GM12878 (cell line): ENCODE results near the gene PELI1. TPM values are rescaled to one million over a fixed set of nuclear protein-coding genes. Genes with fewer than 3 reads are reported as not detected.

Experiments
- ATAC-seq: fragments of 200-7000 bp; cut with Tn5 transposase; 3 replicates; pipeline ENCODE4 v1.9.1; 2020; ENCODE audit warnings: mild to moderate bottlenecking, moderate library complexity
- BruUV-seq: library from RNA; stranded (reverse); fragments of 400-500 nt; replicated peaks from 2 replicates; lab custom pipeline; 2021; lab: Mats Ljungman, UMichigan
- CTCF ChIA-PET: fragments of 300-600 bp; sonication (Branson Sonifier 250); formaldehyde crosslinking; extraction: SDS; loops from one replicate; lab custom pipeline; 2021; ENCODE audit warnings: inconsistent platforms; lab: Yijun Ruan, JAX
- POLR2A ChIA-PET: fragments of 350-600 bp; formaldehyde crosslinking; extraction: SDS; loops from one replicate; lab custom pipeline; 2021; ENCODE audit warnings: inconsistent platforms; lab: Charles Lee
- RAD21 ChIA-PET: fragments of 300-600 bp; sonication (Branson Sonifier 250); formaldehyde crosslinking; loops from one replicate; lab custom pipeline; 2023; ENCODE audit warnings: antibody characterized with exemption; ENCODE audit not compliant: unreplicated experiment; lab: Charles Lee
- SMC1A ChIA-PET: fragments of 300-600 bp; sonication (Branson Sonifier 250); formaldehyde crosslinking; loops from one replicate; lab custom pipeline; 2023; ENCODE audit not compliant: unreplicated experiment, uncharacterized antibody; lab: Charles Lee
- DNase-seq: peaks from one replicate; pipeline ENCODE4 v3.0.0-alpha.2; 2011; ENCODE audit warnings: low read depth, low spot score
- FAIRE-seq: peaks from 3 replicates; lab custom pipeline; 2011; peaks lifted over from hg19 to GRCh38; lab: Jason Lieb, UNC
- H2AFZ ChIP-seq: 2 replicates; pipeline ENCODE4 v1.6.0; 2011; ENCODE audit warnings: low read depth, low read length, control low read depth; ENCODE audit not compliant: control insufficient read depth
- H3K27ac ChIP-seq: 2 replicates; pipeline ENCODE4 v1.5.1; 2011; ENCODE audit warnings: control low read depth; ENCODE audit not compliant: control insufficient read depth, insufficient read depth
- H3K27me3 ChIP-seq, 2 experiments: replicated peaks in 1 of 2; 2 replicates each; pipeline versions ENCODE4 v1.6.0 to v1.6.1; 2011; ENCODE audit warnings: low read length in 1 of 2; ENCODE audit not compliant: control insufficient read depth in 2 of 2, insufficient read depth in 2 of 2
- H3K36me3 ChIP-seq, 2 experiments: 2 replicates each; pipeline ENCODE4 v1.5.1; 2011; ENCODE audit warnings: low read length in 1 of 2; ENCODE audit not compliant: control insufficient read depth in 2 of 2, insufficient read depth in 2 of 2
- H3K4me1 ChIP-seq: 2 replicates; pipeline ENCODE4 v1.6.1; 2011; ENCODE audit warnings: mild to moderate bottlenecking, low read length, moderate library complexity, mixed read lengths; ENCODE audit not compliant: control insufficient read depth, insufficient read depth
- H3K4me2 ChIP-seq: 2 replicates; pipeline ENCODE4 v1.6.0; 2011; ENCODE audit warnings: control low read depth; ENCODE audit not compliant: control insufficient read depth, insufficient read depth
- H3K4me3 ChIP-seq: fragments of 200-600 bp; sonication (generic); 2 replicates; pipeline ENCODE4 v1.5.1; 2016
- H3K79me2 ChIP-seq: 2 replicates; pipeline ENCODE4 v1.6.0; 2011; ENCODE audit warnings: low read length; ENCODE audit not compliant: control insufficient read depth, insufficient read depth
- H3K9ac ChIP-seq: 2 replicates; pipeline ENCODE4 v1.8.0; 2011; ENCODE audit warnings: low read length, control low read depth, mixed read lengths; ENCODE audit not compliant: control insufficient read depth, insufficient read depth
- H3K9me3 ChIP-seq: replicated peaks from 3 replicates; pipeline ENCODE4 v1.5.1; 2011; ENCODE audit warnings: mild to moderate bottlenecking, low read length; ENCODE audit not compliant: control insufficient read depth, insufficient read depth
- H4K20me1 ChIP-seq: 2 replicates; pipeline ENCODE4 v1.6.0; 2011; ENCODE audit not compliant: control insufficient read depth, insufficient read depth
- ATF3 ChIP-seq: IDR thresholded peaks from 2 replicates; pipeline ENCODE4 v1.6.1; 2011; ENCODE audit warnings: low read depth, mild to moderate bottlenecking, low read length, moderate library complexity, borderline replicate concordance; ENCODE audit errors: extremely low read depth
- IKZF2 ChIP-seq, 2 experiments: fragments of 450-650 bp; IDR thresholded peaks; 2 replicates each; pipeline ENCODE4 v1.6.1; 2017; ENCODE audit warnings: mild to moderate bottlenecking in 2 of 2, moderate library complexity in 2 of 2
- NFIC ChIP-seq: IDR thresholded peaks from 2 replicates; pipeline ENCODE4 v1.6.1; 2012; ENCODE audit warnings: low read depth, mild to moderate bottlenecking, inconsistent platforms, low read length, moderate library complexity
- NFXL1 ChIP-seq: fragments of 450-650 bp; IDR thresholded peaks from 2 replicates; pipeline ENCODE4 v1.6.1; 2017; ENCODE audit warnings: antibody characterized with exemption, mild to moderate bottlenecking, borderline replicate concordance
- NR2C2 ChIP-seq: IDR thresholded peaks from 2 replicates; pipeline ENCODE4 v1.6.1; 2011; ENCODE audit warnings: borderline replicate concordance, low read depth; ENCODE audit not compliant: control insufficient read depth, insufficient read length
- PAX8 ChIP-seq: fragments of 450-650 bp; IDR thresholded peaks from 2 replicates; pipeline ENCODE4 v1.6.1; 2017; ENCODE audit warnings: mild to moderate bottlenecking, moderate library complexity
- RAD51 ChIP-seq: fragments of 450-650 bp; IDR thresholded peaks from 2 replicates; pipeline ENCODE4 v1.6.1; 2016; ENCODE audit warnings: moderate library complexity, mild to moderate bottlenecking, inconsistent platforms
- RB1 ChIP-seq: fragments of 450-650 bp; formaldehyde crosslinking; IDR thresholded peaks from 2 replicates; pipeline ENCODE4 v1.6.1; 2017; ENCODE audit warnings: mild to moderate bottlenecking, borderline replicate concordance
- RELA ChIP-seq: fragments of 450-650 bp; IDR thresholded peaks from 2 replicates; pipeline ENCODE4 v1.8.0; 2014; ENCODE audit warnings: borderline replicate concordance; ENCODE audit not compliant: partially characterized antibody
- SREBF2 ChIP-seq: IDR thresholded peaks from 2 replicates; pipeline ENCODE4 v1.6.1; 2012; ENCODE audit warnings: mild to moderate bottlenecking, low read length
- SUZ12 ChIP-seq: fragments of 200-600 bp; sonication (generic); IDR thresholded peaks from one replicate; pipeline ENCODE4 v1.6.1; 2018; ENCODE audit warnings: antibody characterized with exemption, mild to moderate bottlenecking; ENCODE audit not compliant: unreplicated experiment
- ZBED1 ChIP-seq: IDR thresholded peaks from 2 replicates; pipeline ENCODE4 v1.6.1; 2016; ENCODE audit warnings: borderline replicate concordance
- WGBS: methylation state at CpG from one replicate; pipeline ENCODE4 v1.1.6; 2016; ENCODE audit warnings: low lambda C conversion rate; ENCODE audit not compliant: insufficient replicate concordance, insufficient coverage; ENCODE audit errors: missing lambda C conversion rate; 5-methylcytosine and 5-hydroxymethylcytosine counted together
- in situ Hi-C: fragments of 300-500 bp; cut with MboI; formaldehyde crosslinking; loops from 9 replicates; pipeline ENCODE4 v1.14.3; 2018; ENCODE audit warnings: mixed read lengths
- intact Hi-C: fragments of 100-400 bp; cut with micrococcal nuclease; formaldehyde crosslinking; loops from one replicate; pipeline ENCODE4 v1.14.2; 2022; ENCODE audit not compliant: unreplicated experiment
- polyA plus RNA-seq, 11 experiments: library from polyadenylated mRNA; depleted of rRNA in 4 of 11; unstranded in 6 of 11; stranded (reverse) in 5 of 11; fragments of >200 nt; fragmentation: Nextera tagmentation in 4 of 11; fragmentation: Illumina TruSeq in 1 of 11; extraction: Ambion mirVana in 4 of 11; extraction: Trizol in 1 of 11; gene quantifications; 1 replicate in 1 of 11; 2 replicates in 10 of 11; pipeline versions ENCODE4 v1.2.1 to v1.2.3, GENCODE V29; 2011 to 2016; ENCODE audit warnings: inconsistent platforms in 2 of 11, missing spikeins in 2 of 11, low read depth in 1 of 11
- total RNA-seq, 4 experiments: library from RNA; depleted of rRNA in 3 of 4; stranded (reverse); fragments of >200 nt in 3 of 4; fragmentation: Illumina TruSeq in 1 of 4; extraction: Trizol in 1 of 4; gene quantifications; 2 replicates each; pipeline versions ENCODE4 v1.2.1 to v1.2.3, GENCODE V29; 2013 to 2021
- TF ChIP-seq, protein P1 (sequence below): IDR thresholded peaks from 2 replicates; pipeline ENCODE4 v1.6.1; 2011; ENCODE audit warnings: mild to moderate bottlenecking, low read depth, low read length, moderate library complexity; ENCODE audit not compliant: insufficient replicate concordance

PELI1 gene
- total and polyA plus RNA-seq, 10 of the 15 experiments (the other 5 are each of a cell fraction or from before 2014, with no cell fraction given), result 12.1 to 92.0 (median 39.8) TPM

GRCh38 chr2:64189586-64189985, 45.4 kb upstream of the PELI1 start:
- RAD21 ChIA-PET, result no interaction called here
- FAIRE-seq (no peak), ATAC-seq (no peak), DNase-seq (no peak)
- Histone ChIP-seq H3K79me2 (no peaks in the 10 kb centered on the region), H3K4me3 (no peak overlapping the region), H4K20me1 (no peaks in the 10 kb centered on the region), H3K4me2 (no peak overlapping the region), H3K27ac (no peak overlapping the region), H3K4me1 (peaks cover 26% of the 10 kb centered on the region), H3K9me3 (no peaks in the 10 kb centered on the region; the same call in 1 of the 3 replicates), H3K27me3 (no peaks in the 10 kb centered on the region), H2AFZ (no peak overlapping the region), H3K36me3 (no peaks in the 10 kb centered on the region), H3K9ac (no peak overlapping the region)
- BruUV-seq, result no TSS peak
- CTCF ChIA-PET, result no interaction called here
- intact Hi-C loops (no loop called here), in situ Hi-C loops (no loop called here)
- SMC1A ChIA-PET, result interaction anchor here (1.8 kb wide), 2 partner anchors 10 to 19 kb away, joined by 5 to 6 read pairs; no protein-coding TSS in a partner anchor
- TF ChIP-seq IKZF2 (IDR thresholded peaks at IDR 0.05), result no peak
- TF ChIP-seq SREBF2, result no peak
- TF ChIP-seq SUZ12, result no peak
- POLR2A ChIA-PET, result interaction anchor here (1.4 kb wide), 1 partner anchor 15 kb away, joined by 3 read pairs; no protein-coding TSS in a partner anchor

- ATAC-seq (no peak), FAIRE-seq (no peak), DNase-seq (no peak)
- Histone ChIP-seq H3K9ac (no peak overlapping the region), H3K4me2 (no peak overlapping the region), H3K4me1 (peaks cover 26% of the 10 kb centered on the region), H4K20me1 (no peaks in the 10 kb centered on the region), H2AFZ (no peak overlapping the region), H3K27ac (no peak overlapping the region), H3K79me2 (no peaks in the 10 kb centered on the region), H3K4me3 (no peak overlapping the region), H3K9me3 (no peaks in the 10 kb centered on the region; the same call in 1 of the 3 replicates), H3K36me3 (no peaks in the 10 kb centered on the region), H3K27me3 (no peaks in the 10 kb centered on the region)
- TF ChIP-seq RB1 (no peak), PAX8 (no peak), NR2C2 (no peak), NFIC (no peak), ZBED1 (no peak), RELA (no peak), NFXL1 (no peak), RAD51 (no peak), ATF3 (no peak)
- TF ChIP-seq, protein P1, sequence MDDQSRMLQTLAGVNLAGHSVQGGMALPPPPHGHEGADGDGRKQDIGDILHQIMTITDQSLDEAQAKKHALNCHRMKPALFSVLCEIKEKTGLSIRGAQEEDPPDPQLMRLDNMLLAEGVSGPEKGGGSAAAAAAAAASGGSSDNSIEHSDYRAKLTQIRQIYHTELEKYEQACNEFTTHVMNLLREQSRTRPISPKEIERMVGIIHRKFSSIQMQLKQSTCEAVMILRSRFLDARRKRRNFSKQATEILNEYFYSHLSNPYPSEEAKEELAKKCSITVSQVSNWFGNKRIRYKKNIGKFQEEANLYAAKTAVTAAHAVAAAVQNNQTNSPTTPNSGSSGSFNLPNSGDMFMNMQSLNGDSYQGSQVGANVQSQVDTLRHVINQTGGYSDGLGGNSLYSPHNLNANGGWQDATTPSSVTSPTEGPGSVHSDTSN, result no peak
- BruUV-seq, result no TSS peak
- ChIA-PET RAD21 (no interaction called here), CTCF (no interaction called here), POLR2A (interaction anchor here (1.4 to 1.5 kb wide), 2 partner anchors 9 to 15 kb away, joined by 3 to 7 read pairs; no protein-coding TSS in a partner anchor), SMC1A (interaction anchor here (0.9 to 1.8 kb wide), 4 partner anchors 9 to 27 kb away, joined by 3 to 6 read pairs (median 4); no protein-coding TSS in a partner anchor)
- in situ Hi-C loops, result no loop called here
- whole genome bisulfite sequencing, result 85% methylated on average over 10 of the region's 10 CpGs
- intact Hi-C loops, result no loop called here
These were observed 44.9 kb upstream of the PELI1 start for GRCh38 chr2:64189167-64189566.
